K562 treated with DMSO at 1 percent for 24 hours (cell line): ENCODE data around the gene YEATS2. TPM values are rescaled to one million over a fixed set of nuclear protein-coding genes. Genes with fewer than 3 reads are reported as not detected.

ENCODE experiments used
- total RNA-seq: library from RNA; unstranded; fragments of 300-600 nt; gene quantifications from 2 replicates; pipeline ENCODE4 v1.2.3, GENCODE V29; 2022; ENCODE audit warnings: low read depth; ENCODE audit not compliant: insufficient read depth

Gene YEATS2
- 13.1 and 13.6 TPM in 2 replicates for total RNA-seq

GRCh38 chr3:183697610-183698317, at the start of gene YEATS2:
Gene YEATS2, plus strand, starts transcription at chr3:183697797. Its CDS starts 17,366 bp downstream, at chr3:183715163.

GRCh38 chr3:183825456-183826161, 128.0 kb downstream of the YEATS2 start, which contains the start of gene MAP6D1:
Gene MAP6D1, minus strand, starts transcription at chr3:183825577. Its CDS starts 30 bp downstream, at chr3:183825547.

Other genes starting within 250 kb of the YEATS2 start
- gene KLHL6, start 142.1 kb upstream of the YEATS2 start, total RNA-seq = 2.2 and 3.0 TPM in 2 replicates
- 29.2 and 34.3 TPM in 2 replicates for gene KLHL24, start 62.2 kb upstream of the YEATS2 start, total RNA-seq
- 1.1 and 1.6 TPM in 2 replicates for gene MAP6D1, start 127.8 kb downstream of the YEATS2 start, total RNA-seq
- gene PARL, start 187.1 kb downstream of the YEATS2 start, total RNA-seq = 31.9 and 38.2 TPM in 2 replicates